Fibroblast of upper back skin (primary cell): ENCODE measurements around the gene NEB.
"Not testable (repeated sequence)": the region's sequence is repeated elsewhere in the genome, so short reads cannot be mapped to it uniquely, and the experiment has no call there.

Experiments
- DNase-seq: peaks from one replicate; pipeline ENCODE4 v3.0.0-alpha.2; 2013

The NEB gene

DNA sequence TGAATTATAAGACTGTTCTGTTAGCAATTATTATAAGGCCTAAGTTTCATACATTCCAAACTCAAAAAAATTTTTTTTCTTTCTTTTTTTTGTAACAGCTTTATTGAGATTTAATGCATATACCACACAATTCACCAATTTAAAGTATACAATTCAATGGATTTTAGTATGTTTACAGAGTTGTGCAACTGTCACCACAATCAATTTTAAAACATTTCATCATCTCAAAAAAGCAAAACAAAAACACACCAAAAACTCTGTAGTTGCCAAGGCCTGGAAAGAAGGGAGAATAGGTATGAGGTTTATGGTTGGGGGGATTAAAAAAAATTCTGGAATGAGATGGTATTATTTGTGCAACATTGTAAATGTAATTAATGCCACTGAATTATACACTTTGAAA is 36.1 kb downstream of the NEB start:
- DNase-seq: not testable (repeated sequence)

DNA sequence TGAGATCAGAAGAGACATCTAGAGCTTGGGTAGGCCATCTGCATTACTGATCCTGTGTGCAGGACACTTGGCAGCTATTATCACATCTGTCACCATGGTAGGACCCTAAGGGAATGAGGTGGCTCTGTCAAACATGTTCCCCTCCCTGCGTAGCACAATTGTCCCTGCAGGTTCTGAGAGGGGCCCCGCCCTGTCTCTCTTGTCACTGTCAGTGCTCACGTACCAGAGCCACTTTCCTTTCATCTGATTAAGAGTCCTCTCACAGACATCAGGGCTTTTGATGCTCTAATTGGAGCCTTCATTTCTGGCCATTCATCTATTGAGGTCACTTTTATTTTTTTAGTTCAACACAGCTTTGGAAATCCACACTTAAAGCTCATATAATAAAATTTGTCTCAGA is 38.5 kb downstream of the NEB start:
- no peak for DNase-seq

- DNase-seq: no peak
Observed at GRCh38 chr2:151691631-151692030, 42.6 kb downstream of the NEB start.

- no peak for DNase-seq
Observed at GRCh38 chr2:151688719-151689118, 45.6 kb downstream of the NEB start.

- no peak for DNase-seq
Observed at GRCh38 chr2:151682459-151683003, 51.7 kb downstream of the NEB start.

- no peak for DNase-seq
Observed at GRCh38 chr2:151681051-151681450, 53.2 kb downstream of the NEB start.

DNA sequence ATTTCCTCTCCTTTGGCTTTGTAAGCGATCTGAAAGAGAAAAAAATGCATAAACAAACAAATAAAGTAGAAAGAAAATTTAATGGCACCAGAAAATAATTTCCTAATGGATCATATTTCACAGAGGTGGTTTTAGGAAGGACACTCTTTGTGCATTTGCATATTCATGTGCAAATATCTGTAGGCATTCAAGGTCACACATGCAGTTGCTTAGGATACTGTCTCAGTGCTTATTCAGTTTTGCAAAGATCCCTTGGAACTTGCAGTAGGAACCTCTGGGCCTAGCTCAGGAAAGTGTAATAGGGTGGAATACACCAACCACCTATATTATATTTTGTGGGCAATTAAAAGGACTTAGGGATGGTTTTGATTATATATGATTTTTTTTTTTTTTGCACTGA is 54.3 kb downstream of the NEB start:
- DNase-seq: no peak

- DNase-seq: no peak
Observed at GRCh38 chr2:151678849-151679248, 55.4 kb downstream of the NEB start.

GRCh38 chr2:151673016-151673415 is 61.3 kb downstream of the NEB start:
- DNase-seq: no peak

DNA sequence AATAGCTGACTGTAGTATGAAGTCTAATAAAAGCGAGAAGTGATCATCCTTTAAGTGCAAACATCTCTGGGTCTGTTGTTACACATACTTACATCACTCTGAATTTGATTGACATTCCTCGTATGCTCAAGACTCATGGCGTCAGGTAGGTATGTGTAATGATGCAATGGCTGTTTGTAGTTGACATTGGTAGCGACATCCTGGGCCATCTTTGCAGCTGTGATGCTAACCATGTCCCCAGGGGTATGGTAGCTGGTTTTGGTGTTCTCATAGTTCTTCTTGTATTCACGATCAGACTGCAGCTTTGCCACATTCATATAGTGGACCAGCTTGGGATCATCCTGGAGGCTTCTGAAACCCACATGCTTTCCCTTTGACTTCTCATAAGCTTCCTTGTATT is 62.0 kb downstream of the NEB start:
- DNase-seq: no peak

DNA sequence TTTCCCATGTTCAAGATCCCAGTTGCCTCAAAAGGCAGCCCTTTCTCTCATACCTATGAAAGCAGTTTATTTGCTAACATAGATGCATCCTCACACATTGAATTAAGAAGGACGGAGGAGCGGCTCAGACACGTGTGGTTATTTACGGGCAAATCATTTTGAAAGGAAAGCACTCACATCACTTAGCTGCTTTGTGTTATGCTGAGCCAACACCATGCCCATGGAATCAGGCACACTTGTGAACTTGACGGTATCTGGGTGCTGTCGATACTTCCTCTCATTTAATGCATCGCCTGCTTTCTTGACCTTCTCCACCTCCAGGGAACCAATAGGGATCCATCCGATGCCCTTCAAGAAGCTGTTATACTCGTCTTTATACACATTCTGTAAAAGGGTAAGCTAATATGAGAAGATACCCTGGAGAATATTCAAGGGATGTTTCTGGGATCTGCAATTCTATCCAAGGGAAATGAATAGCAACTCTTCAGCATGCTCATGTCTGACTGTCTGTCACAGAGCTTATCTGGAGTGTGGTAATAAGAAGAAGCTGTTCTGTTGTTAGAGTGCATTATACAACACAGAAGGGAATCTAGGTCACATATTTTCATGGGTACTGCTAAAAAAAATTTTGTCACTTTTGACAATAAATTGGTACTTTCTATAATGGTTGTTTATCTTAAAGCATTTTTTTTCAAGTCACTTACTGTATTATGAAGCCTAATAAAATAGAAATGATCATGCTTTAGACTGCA is 63.3 kb downstream of the NEB start:
- no peak for DNase-seq

- no peak for DNase-seq
Observed at GRCh38 chr2:151670346-151670745, 63.9 kb downstream of the NEB start.

DNA sequence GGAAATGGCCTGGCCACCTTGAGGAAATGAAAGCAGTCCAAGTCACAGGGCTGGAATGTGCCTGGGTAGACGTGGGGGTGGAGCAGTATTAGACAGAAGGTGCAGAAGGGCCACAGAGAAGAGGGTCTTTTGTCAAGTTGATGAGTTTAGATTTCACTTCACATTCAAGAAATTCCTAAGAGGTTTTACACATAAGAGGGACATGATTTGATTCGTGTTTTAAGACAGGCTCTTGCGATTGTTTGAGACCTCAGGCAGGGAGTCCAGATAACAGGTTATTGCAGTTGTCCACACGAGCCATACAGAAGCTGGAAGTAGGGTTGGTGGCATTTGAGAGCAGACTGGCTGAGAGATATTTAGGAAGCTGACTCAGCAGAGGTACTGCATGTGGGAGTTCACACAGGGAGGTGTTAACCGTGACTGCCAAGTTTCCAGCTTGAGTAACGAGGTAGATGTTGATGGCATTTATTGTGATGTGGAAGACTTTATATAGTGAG is 64.6 kb downstream of the NEB start:
- no peak for DNase-seq

DNA sequence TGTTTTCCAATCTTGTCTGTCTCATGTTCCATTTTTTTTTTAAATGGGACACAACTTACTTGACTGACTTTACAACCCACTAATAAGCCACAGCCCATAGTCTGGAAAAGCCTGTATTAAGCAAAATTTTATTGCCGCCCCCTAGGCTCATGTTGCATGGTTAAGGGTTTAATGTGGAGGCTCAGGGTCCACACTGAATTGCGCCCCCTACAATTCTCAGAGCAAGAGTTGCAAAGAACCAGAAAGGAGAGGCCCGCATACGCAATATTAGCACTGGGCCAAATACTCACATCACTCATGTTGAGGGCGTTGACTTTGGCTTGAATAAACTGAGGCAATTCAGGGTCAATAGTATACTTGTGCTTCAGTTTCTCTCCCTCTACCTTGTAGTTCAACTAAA is 65.5 kb downstream of the NEB start:
- DNase-seq: no peak

DNA sequence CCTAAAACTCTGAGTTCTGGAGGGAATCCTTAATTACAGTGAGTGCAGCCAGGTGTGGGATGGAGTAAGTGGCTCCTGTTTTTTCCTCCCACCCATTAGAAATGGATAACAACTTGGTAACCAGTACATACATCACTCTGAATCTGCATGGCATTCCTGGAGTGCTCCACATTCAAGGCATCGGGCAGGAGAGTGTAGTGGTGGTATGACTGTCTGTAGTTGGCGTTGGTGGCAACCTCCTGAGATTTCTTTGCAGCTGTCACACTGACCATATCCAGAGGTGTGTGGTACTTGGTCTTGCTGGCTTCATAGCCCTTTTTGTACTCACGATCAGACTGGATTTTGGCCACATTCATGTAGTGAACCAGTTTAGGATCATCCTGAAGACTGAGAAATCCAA is 68.3 kb downstream of the NEB start:
- DNase-seq: no peak

- no peak for DNase-seq
Observed at GRCh38 chr2:151664520-151664919, 69.8 kb downstream of the NEB start.

- DNase-seq: no peak
Observed at GRCh38 chr2:151661625-151662024, 72.7 kb downstream of the NEB start.

- no peak for DNase-seq
Observed at GRCh38 chr2:151658081-151658480, 76.2 kb downstream of the NEB start.

DNA sequence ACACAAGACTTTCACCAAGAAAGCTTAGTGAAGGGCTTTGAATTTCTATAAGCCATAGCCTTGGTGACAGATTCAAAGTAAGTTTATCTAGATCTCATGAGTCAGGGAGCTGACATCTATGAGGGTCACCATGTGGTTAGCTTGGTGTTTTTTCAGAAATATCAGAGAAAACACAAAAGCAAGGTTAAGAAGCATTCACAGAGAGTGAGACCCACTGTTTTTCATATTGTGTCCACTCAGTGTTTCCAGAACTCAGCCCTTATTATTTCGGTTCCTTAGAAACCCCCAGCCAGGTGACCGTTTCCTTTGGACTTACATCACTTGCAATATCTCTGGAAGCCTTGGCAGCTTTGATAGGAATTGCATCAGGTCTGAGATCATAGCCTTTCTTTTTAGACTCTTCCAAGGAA is 76.6 kb downstream of the NEB start:
- peak; percentile 24 for DNase-seq

GRCh38 chr2:151655663-151656398 is 78.4 kb downstream of the NEB start:
- DNase-seq: no peak

- DNase-seq: no peak
Observed at GRCh38 chr2:151654891-151655290, 79.4 kb downstream of the NEB start.

- no peak for DNase-seq
Observed at GRCh38 chr2:151654085-151654484, 80.2 kb downstream of the NEB start.

DNA sequence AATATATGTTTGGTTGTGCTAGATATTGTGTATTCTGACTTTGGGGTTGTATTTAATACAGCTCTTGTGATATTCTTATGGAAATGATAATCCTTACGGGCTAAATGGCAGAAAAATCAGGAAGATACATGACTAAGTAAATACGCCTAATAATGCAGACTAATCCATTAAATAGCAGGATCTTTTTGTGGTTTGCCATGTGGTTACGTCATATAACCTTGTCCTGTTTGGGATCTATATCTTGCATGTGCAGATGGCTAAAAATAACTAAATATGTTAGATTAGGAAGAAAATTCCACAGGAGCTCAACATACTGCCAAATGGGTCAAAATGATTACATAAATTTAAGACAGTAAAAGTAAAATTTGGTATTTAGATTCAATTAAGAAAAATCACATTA is 83.0 kb downstream of the NEB start:
- no peak for DNase-seq

GRCh38 chr2:151650456-151650855 is 83.8 kb downstream of the NEB start:
- no peak for DNase-seq
